Measurements from ENCODE around the gene SMIM41.

Gene SMIM41

GRCh38 chr12:52079576-52080402 is at the start of gene SMIM41:
TSS of gene SMIM41 (plus strand) at chr12:52079704. CDS start at chr12:52079780, 76 bp downstream.
- DNase-seq, result no peak

GRCh38 chr12:52032446-52032803 is 47.1 kb upstream of the SMIM41 start:
- DNase-seq, result no peak

- DNase-seq, result peak; percentile 83 to 87
Observed at GRCh38 chr12:52032804-52033445, 46.6 kb upstream of the SMIM41 start.

GRCh38 chr12:52033446-52034140 is 45.9 kb upstream of the SMIM41 start:
- no peak for DNase-seq

GRCh38 chr12:52035190-52035589 is 44.3 kb upstream of the SMIM41 start:
- DNase-seq, result no peak

GRCh38 chr12:52035926-52036325 is 43.6 kb upstream of the SMIM41 start:
- no peak for DNase-seq

- peak; percentile 76 to 86 for DNase-seq
Observed at GRCh38 chr12:52036587-52037171, 42.8 kb upstream of the SMIM41 start.

- DNase-seq, result peak in 1 of 2 experiments; percentile 18
Observed at GRCh38 chr12:52037248-52037861, 42.1 kb upstream of the SMIM41 start.

GRCh38 chr12:52038447-52038846 is 41.1 kb upstream of the SMIM41 start:
- no peak for DNase-seq

- no peak for DNase-seq
Observed at GRCh38 chr12:52041035-52041434, 38.5 kb upstream of the SMIM41 start.

- DNase-seq, result peak; percentile 21 to 47
Observed at GRCh38 chr12:52041695-52042123, 37.8 kb upstream of the SMIM41 start.

GRCh38 chr12:52042706-52043385 is 36.7 kb upstream of the SMIM41 start:
- no peak for DNase-seq

- no peak for DNase-seq
Observed at GRCh38 chr12:52043386-52044212, 35.9 kb upstream of the SMIM41 start.

- DNase-seq, result no peak
Observed at GRCh38 chr12:52044292-52044983, 35.1 kb upstream of the SMIM41 start.

- no peak for DNase-seq
Observed at GRCh38 chr12:52045794-52046199, 33.7 kb upstream of the SMIM41 start.

GRCh38 chr12:52046859-52047258 is 32.6 kb upstream of the SMIM41 start:
- DNase-seq, result no peak

- DNase-seq, result no peak
Observed at GRCh38 chr12:52049286-52049685, 30.2 kb upstream of the SMIM41 start.

GRCh38 chr12:52049688-52050087 is 29.8 kb upstream of the SMIM41 start:
- DNase-seq, result no peak

- peak in 1 of 2 experiments; percentile 38 for DNase-seq
Observed at GRCh38 chr12:52050116-52050757, 29.3 kb upstream of the SMIM41 start.

Data from stimulated activated CD4-positive, alpha-beta T cell treated with anti-CD3 and anti-CD28 coated beads, Interleukin-4, amount 100 ng/mL, for 4 hours (primary cell).